Measurements from ENCODE around the gene EMC7.

DNA sequence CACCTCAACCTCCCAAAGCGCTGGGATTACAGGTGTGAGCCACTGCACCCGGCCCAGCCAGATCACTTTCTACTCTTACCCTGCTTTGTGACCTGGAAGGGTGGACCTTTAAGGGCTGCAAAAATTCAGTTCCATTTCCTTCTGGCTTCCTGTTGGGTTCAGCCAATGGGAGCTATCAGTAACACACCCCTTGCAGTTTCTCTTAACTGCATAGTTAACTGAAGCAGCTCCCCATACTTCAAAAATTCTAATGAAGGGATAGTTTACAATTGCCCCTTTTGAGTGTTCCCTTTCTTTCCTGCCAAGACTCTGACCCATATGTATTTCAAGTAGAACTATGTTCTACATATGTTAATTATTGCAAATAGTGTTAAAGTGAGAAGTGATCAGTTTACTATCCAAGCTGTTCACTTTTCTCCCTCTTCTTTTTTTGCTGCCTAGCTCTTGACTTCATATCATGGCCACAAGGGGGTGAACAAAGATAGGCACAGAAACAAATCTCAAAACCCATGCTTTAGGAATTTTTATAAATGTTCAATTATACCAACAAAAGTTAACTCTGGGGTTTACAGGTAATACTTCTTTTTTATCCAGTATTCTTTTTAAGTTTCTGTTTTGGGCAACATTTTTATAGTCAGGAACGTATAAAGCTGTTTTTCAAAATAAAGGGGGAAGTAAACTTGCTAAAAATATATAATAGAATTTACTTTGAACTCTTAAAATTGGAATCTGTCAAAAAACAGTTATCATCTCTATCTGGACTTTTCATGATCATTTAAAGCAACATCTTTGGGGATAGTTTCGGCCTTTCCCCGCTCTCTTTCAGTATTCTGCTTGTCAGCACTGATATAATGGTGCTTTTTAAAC, 8.4 kb upstream of the EMC7 start:
- TF ChIP-seq POLR2A (IDR thresholded peaks at IDR 0.05; ENCODE audit: low read length) (no peak), EP300 (IDR thresholded peaks at IDR 0.05) (no peak), CTCF (IDR thresholded peaks at IDR 0.05) (peak; percentile 94), RCOR1 (IDR thresholded peaks at IDR 0.05; ENCODE audit: low read depth, low read length) (no peak), SREBF2 (IDR thresholded peaks at IDR 0.05) (no peak), NR3C1 (IDR thresholded peaks at IDR 0.05) (no peak), JUN (IDR thresholded peaks at IDR 0.05) (no peak), FOXS1 (CRISPR knock-in tag; IDR thresholded peaks at IDR 0.05) (no peak), FOSL2 (IDR thresholded peaks at IDR 0.05) (no peak), FOSL2 (CRISPR knock-in tag; IDR thresholded peaks at IDR 0.05) (no peak)
- TF ChIP-seq, protein P1, sequence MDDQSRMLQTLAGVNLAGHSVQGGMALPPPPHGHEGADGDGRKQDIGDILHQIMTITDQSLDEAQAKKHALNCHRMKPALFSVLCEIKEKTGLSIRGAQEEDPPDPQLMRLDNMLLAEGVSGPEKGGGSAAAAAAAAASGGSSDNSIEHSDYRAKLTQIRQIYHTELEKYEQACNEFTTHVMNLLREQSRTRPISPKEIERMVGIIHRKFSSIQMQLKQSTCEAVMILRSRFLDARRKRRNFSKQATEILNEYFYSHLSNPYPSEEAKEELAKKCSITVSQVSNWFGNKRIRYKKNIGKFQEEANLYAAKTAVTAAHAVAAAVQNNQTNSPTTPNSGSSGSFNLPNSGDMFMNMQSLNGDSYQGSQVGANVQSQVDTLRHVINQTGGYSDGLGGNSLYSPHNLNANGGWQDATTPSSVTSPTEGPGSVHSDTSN (IDR thresholded peaks at IDR 0.05): no peak
- TF ChIP-seq, protein P2, sequence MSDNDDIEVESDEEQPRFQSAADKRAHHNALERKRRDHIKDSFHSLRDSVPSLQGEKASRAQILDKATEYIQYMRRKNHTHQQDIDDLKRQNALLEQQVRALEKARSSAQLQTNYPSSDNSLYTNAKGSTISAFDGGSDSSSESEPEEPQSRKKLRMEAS (IDR thresholded peaks at IDR 0.05): no peak
